DMS153 treated with DMSO at 0.1 percent for 48 hours (cell line): ENCODE measurements around the gene OR5H2.

ENCODE experiments used
- DNase-seq: peaks from one replicate; lab custom pipeline; 2025; ENCODE audit not compliant: unreplicated experiment; lab: John Stamatoyannopoulos, UW

Gene OR5H2

GRCh38 chr3:98329392-98330124, 47.3 kb downstream of the OR5H2 start:
- DNase-seq, result peak; percentile 21

GRCh38 chr3:98331329-98331728, 49.0 kb downstream of the OR5H2 start:
- no peak for DNase-seq
